ENCODE data around the gene TMEM217. TPM values are rescaled to one million over a fixed set of nuclear protein-coding genes. Genes with fewer than 3 reads are reported as not detected.
"Not testable (repeated sequence)": the region's sequence is repeated elsewhere in the genome, so short reads cannot be mapped to it uniquely, and the experiment has no call there.

TMEM217 gene
- total RNA-seq, 6 experiments from 2014 or later = 0.99 to 2.0 (median 1.6) TPM

DNA sequence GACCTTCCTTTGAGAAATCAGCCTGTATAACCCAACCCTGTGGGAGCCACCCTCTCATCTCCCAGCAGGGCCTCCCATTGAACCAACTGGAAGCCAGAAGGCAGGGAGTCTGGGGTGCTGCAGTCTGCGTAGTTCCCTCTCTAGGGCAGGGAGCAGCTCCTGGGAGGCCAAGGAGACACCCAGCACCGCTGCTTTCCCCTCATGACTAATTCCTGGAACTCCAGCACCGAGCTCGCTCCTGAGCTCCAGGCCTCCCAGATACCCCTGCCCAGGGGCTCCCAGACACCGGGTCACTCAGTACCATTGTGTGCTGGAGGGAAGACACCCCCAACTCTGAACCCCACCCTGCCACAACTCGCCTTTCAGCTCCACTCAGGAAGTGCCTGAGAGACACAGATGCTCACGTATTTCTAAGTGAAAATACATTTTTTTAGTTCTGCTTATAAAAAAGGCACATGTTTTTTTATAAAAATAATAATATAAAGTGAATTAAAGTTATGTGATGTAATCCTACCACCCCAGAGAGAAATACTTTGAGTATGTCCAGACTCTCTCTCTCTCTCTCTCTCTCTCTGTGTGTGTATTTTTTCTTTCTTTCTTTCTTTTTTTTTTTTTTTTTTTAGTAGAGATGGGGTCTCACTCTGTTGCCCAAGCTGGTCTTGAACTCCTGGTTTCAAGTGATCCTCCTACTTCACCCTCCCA is 70.5 kb downstream of the TMEM217 start:
- DNase-seq = no peak
- Mint-ChIP-seq H3K27ac (no peak overlapping the region), H3K27me3 (ENCODE audit: insufficient read depth) (peaks cover 3% of the 10 kb centered on the region), H3K4me1 (ENCODE audit: low read depth) (peaks cover 19% of the 10 kb centered on the region), H3K36me3 (ENCODE audit: low read depth) (no peaks in the 10 kb centered on the region), H3K9me3 (0 out of 2 replicates have a peak, but pooled peaks cover 4% of the 10 kb centered on the region), H3K4me3 (no peak overlapping the region)
- TF ChIP-seq CTCF (IDR thresholded peaks at IDR 0.05) = no peak

- H3K27me3 Mint-ChIP-seq (ENCODE audit: insufficient read depth); H3K4me3 Mint-ChIP-seq; H3K9me3 Mint-ChIP-seq; H3K36me3 Mint-ChIP-seq (ENCODE audit: low read depth); DNase-seq; H3K27ac Mint-ChIP-seq: not testable (repeated sequence)
- peaks cover 14% of the 10 kb centered on the region for H3K4me1 Mint-ChIP-seq (ENCODE audit: low read depth)
Measured at GRCh38 chr6:37185949-37186720, 71.8 kb downstream of the TMEM217 start.

DNA sequence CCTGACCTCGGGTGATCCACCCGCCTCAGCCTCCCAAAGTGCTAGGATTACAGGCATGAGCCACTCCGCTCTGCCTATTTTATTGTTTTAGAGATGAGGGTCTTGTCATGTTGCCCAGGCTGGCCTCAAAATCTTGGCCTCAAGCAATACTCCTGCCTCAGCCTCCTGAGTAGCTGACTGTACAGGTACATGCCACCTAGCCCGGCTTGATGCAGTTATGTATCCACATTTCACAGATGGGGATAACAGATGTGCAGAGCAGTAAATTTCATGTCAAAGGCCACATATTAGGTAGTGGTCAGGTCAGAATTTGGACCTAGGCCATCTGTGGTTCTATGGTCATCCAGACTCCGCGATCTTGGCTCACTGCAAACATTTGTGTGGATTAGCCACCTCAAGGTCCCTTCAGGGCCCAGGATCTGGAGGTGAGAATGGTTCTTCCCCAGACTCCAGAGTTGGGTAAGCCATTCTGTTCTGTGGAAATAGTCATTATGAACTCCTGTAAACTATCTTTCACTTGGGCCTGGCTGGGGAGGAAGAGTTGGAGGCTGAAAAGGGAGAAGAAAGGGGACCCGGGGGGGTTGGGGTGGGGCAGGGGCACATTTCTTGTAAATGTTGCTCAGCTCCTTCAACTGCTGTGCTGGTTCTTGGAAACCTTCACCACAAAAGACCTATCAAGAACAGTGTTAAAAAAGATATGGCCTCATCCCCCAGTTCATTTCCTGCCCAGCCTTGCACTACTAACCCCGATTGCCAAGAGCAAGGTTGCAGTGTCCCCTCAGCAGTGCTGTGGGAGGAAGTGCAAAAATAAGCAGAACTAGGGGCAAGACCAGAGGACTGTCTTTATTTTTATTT is 75.0 kb downstream of the TMEM217 start:
- no peaks in the 10 kb centered on the region for H3K36me3 Mint-ChIP-seq (ENCODE audit: low read depth)
- H3K27me3 Mint-ChIP-seq (ENCODE audit: insufficient read depth) = peaks cover 5% of the 10 kb centered on the region
- TF ChIP-seq CTCF (IDR thresholded peaks at IDR 0.05) = no peak
- no peak overlapping the region for H3K27ac Mint-ChIP-seq
- H3K9me3 Mint-ChIP-seq = no peaks in the 10 kb centered on the region
- no peak for DNase-seq
- H3K4me1 Mint-ChIP-seq (ENCODE audit: low read depth) = no peaks in the 10 kb centered on the region
- no peak overlapping the region for H3K4me3 Mint-ChIP-seq

DNA sequence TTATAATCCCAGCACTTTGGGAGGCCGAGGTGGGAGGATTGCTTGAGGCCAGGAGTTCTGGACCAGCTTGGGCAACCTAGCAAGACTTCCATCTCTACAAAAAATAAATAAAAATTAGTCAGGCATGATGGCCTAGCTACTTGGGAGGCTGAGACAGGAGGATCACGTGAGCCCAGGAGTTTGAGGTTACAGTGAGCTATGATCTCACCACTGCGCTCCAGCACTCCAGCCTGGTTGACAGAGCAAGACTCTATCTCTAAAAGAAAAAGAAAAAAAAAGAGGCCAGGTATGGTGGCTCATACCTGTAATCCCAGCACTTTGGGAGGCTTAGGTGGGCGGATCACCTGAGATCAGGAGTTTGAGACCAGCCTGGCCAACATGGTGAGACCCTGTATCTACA is 77.3 kb downstream of the TMEM217 start:
- H3K27me3 Mint-ChIP-seq (ENCODE audit: insufficient read depth); H3K4me1 Mint-ChIP-seq (ENCODE audit: low read depth); DNase-seq; H3K27ac Mint-ChIP-seq; H3K36me3 Mint-ChIP-seq (ENCODE audit: low read depth); H3K4me3 Mint-ChIP-seq; H3K9me3 Mint-ChIP-seq: not testable (repeated sequence)

- H3K27me3 Mint-ChIP-seq (ENCODE audit: insufficient read depth) = peaks cover 5% of the 10 kb centered on the region
- TF ChIP-seq CTCF (IDR thresholded peaks at IDR 0.05) = no peak
- H3K9me3 Mint-ChIP-seq = no peaks in the 10 kb centered on the region
- H3K4me3 Mint-ChIP-seq = no peak overlapping the region
- H3K36me3 Mint-ChIP-seq (ENCODE audit: low read depth) = no peaks in the 10 kb centered on the region
- H3K4me1 Mint-ChIP-seq (ENCODE audit: low read depth) = no peaks in the 10 kb centered on the region
- DNase-seq = no peak
- H3K27ac Mint-ChIP-seq = no peak overlapping the region
Measured at GRCh38 chr6:37180075-37180474, 77.9 kb downstream of the TMEM217 start.

DNA sequence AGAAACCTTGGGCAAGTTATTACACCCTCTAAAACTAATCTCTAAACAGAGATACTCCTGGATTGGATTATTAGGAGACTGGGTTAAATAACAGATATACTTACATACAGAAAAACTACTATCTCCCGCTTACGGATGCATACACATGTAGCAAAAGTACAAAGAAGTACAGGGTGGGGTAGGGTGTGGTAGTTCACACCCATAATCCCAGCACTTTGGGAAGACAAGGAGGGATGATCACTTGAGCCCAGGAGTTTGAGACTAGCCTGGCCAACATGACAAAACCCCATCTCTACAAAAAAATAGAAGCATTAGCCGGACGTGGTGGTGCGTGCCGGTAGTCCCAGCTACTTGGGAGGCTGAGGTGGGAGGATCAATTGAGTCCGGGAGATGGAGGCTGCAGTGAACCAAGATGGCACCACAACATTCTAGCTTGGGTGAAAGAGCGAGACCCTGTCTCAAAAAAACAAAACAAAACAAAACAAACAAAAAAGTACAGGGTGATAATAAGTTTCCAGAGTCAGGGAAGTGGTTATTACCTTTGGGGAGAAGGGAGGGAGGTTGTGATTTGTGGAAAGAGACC is 79.9 kb downstream of the TMEM217 start:
- Mint-ChIP-seq H3K4me1 (ENCODE audit: low read depth) (no peaks in the 10 kb centered on the region), H3K4me3 (no peak overlapping the region), H3K27ac (no peak overlapping the region), H3K9me3 (no peaks in the 10 kb centered on the region), H3K36me3 (ENCODE audit: low read depth) (peaks cover 11% of the 10 kb centered on the region; the same call in 1 of the 2 replicates), H3K27me3 (ENCODE audit: insufficient read depth) (peaks cover 5% of the 10 kb centered on the region)
- no peak for TF ChIP-seq CTCF (IDR thresholded peaks at IDR 0.05)
- DNase-seq = no peak

Data from HFFc6 (cell line).